HG03064 (cell line): ENCODE data around the gene KDM7A.
A peak's percentile ranks its signal among the peaks of the same experiment; 100 is the strongest.

Experiments used
- ATAC-seq: cut with Tn5 transposase; IDR thresholded peaks from one replicate; pipeline ENCODE4 v1.9.1; 2021; ENCODE audit warnings: low read depth; ENCODE audit not compliant: unreplicated experiment

The KDM7A gene

GRCh38 chr7:140085447-140085846, 91.3 kb downstream of the KDM7A start:
- ATAC-seq = no peak

- ATAC-seq = peak; percentile 96
Observed at GRCh38 chr7:140084972-140085371, 91.8 kb downstream of the KDM7A start.

DNA sequence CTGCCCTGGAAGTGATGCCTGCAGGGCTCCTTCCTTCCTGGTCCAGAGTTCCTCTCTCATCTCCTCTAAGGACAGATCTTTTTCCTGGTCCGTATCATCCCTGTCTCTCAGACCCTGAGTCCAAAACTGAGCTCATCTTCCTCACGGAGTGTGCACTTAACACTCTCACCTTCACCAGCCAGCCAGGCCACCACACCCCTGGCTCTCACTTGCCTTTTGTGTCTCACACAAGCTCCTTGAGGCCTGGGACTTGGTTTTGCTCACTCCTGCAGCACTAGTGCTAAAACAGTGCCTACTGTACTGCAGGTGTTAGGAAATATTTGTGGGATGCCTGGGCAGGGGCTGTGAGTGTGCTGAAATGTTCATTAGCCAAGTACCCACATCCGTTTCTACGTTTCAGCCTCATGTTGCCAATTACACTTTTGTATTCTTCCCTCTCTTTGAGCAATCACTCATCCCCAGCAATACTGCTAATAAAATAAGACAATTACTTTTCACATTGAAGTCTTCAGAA, 92.6 kb downstream of the KDM7A start:
- no peak for ATAC-seq

GRCh38 chr7:140082770-140083169, 94.0 kb downstream of the KDM7A start:
- ATAC-seq = no peak

DNA sequence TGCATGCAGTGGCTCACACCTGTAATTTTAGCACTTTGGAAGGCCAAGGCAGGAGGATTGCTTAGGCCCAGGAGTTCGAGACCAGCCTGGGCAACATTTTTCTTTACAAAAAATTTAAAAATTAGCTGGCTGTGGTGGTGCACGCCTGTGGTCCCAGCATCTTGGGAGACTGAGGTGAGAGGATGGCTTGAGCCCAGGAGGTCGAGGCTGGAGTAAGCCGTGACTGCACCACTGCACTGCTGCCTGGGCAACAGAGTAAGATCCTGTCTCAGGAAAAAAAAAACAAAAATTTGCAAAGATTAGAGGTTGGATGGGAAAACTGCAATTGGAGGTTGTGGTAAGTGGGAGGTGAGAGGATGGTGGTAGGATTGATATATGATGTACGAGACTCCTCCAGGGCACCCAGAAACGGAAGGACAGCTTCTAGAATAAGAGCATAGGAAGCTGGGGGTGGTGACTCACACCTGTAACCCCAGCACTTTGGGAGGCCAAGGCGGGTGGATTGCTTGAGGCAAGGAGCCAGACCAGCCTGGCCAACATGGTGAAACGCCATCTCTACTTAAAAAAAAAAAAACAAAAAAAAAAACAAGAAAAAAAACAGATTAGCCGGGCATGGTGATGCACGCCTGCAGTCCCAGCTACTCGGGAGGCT, 94.9 kb downstream of the KDM7A start:
- ATAC-seq = no peak

DNA sequence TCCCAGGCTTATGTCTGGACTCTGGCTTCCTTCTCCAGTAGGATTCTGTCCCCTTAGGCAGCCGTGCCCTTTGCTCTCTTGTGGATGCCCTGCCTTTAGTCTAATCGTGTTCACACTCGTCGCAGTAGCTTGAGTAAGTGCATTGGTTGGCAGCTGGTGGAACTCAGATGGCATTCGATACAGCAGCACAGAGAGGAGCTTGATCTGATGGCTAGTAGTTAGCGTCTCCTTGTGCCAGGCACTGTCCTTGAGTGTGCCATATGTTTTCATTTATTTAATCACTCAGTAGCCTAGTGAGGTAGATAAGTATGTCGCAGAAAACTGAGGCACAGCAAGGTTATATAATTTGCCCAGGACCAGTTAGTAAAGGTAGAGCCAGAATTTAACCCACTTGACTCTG, 95.9 kb downstream of the KDM7A start:
- no peak for ATAC-seq

DNA sequence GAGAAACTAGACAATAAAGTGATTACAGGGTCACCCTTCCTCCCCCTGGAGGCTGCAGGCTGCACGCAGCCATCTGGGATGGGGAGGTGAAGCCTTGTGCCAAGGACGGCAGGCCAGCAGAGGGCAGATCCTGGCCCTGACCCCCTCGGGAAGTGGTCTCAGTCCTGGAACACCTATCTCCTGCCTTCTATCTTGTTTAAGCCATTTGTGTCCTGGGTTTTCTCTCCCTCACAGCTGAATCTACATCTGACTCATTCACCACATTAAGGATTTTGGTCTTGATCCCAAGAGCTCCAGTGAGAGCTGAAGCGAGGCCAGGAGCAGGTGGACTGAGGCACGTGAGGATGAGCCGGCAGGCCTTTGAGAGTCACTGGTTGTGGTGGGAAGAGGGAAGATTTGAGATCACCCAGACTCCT, 97.7 kb downstream of the KDM7A start:
- ATAC-seq = no peak

GRCh38 chr7:140078392-140078791, 98.4 kb downstream of the KDM7A start:
- ATAC-seq = no peak

- ATAC-seq = no peak
Observed at GRCh38 chr7:140074780-140075179, 102.0 kb downstream of the KDM7A start.

DNA sequence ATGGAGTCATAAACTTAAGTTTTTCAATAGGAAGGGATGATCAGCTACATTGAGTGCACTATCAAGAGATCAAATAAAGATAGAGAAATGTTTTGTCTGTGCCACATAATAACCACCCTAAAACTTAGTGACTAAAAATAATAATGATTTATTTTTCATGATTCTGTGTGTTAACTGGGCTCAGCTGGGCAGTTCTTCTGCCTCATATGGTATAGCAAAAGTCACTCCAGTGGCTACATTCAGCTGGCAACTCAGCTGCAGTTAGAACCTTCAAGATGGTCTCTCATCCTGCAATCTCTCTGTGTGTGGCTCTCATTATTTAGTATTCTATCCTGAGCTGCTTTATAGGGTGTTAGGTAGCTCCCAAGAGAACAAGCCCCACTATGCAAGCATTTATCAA, 106.2 kb downstream of the KDM7A start:
- no peak for ATAC-seq

DNA sequence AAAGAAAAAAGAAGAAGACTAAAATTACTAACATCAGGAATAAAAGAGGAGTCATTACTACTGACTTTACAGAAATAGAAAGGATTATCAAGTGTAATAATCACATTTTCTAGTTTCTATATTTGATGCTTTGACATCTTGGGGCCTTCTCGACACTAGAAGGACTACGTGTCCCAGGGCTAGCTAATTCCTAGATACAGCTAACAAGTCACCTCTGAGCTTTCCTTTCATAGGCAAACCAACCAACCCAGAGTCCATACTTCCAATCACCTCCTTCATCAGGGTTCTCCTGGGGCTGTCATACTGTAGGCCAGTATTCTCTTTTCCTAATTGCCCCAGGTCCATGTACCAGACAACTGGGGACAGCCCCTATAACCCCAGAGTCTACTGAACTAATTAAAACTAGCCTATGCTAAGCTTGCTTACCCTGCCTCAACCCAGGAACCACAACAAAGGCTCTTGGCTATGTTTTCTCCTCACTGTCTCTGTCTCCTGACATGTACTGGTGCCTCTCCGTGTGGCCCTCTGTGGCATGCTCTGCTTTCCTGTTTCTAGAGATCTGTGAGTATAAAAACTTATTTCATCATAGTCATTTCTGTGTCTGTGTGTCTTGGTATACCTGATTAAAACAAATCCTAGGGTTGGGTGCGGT, 107.4 kb downstream of the KDM7A start:
- no peak for ATAC-seq

- no peak for ATAC-seq
Observed at GRCh38 chr7:140068033-140068432, 108.8 kb downstream of the KDM7A start.

DNA sequence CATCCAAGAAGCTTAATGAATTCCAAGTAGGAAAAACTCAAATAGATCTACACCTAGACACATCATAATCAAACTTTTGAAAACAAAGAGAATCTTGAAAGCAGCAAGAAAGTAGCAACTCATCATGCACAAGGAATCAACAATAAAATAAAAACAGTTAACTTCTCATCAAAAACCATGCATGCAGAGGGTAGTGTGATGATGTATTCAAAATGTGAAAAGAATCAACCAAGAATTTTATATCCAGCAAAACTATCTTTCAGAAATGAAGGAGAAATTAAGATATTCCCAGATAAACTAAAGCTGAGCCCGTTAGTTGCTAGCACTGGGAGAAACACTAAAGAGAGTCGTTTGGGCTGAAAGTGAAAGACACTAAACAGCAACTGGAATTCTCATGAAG, 109.7 kb downstream of the KDM7A start:
- no peak for ATAC-seq

GRCh38 chr7:140062528-140063299, 114.1 kb downstream of the KDM7A start, which contains the start of gene PARP12:
Gene PARP12, minus strand, starts transcription at chr7:140062951. Its CDS starts 104 bp downstream, at chr7:140062847.
- peak; percentile 89 for ATAC-seq

DNA sequence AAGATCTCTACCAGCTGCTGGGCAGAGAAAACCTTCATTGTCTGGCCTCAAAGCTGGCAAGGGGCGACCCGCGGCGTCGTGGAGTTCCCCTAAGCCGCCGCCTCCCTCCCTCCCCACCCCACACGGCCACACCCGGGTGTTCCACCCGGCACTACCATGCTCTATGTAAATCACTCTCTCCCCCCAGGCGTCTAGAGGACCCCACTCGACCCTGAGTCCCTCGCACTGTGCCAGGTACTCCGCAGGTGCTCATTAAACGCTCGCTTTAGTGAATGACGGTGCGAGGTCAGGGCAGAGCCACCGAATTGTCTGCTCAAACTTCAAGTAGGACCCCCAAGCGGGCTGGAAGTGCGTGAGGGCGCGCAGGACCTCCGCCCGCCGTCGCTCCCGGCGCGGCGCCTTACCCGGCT, 114.7 kb downstream of the KDM7A start:
- peak; percentile 33 for ATAC-seq

DNA sequence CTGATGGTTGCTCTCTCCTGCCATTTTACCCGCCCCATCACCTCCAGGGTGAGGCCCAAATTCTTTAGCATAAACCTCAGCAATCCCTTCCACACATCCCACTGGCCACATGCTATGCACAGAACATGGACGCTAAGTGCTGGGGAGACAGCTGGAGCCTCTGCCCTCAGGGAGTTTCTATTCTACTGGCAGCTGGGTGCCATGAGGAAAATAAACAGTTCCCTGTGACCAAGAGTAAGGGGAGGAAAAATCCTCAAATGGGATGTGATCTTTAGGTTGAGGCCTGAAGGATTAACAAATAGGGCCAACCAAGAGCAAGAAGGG, 115.2 kb downstream of the KDM7A start:
- ATAC-seq = no peak

- ATAC-seq = no peak
Observed at GRCh38 chr7:140060788-140061606, 115.8 kb downstream of the KDM7A start.

DNA sequence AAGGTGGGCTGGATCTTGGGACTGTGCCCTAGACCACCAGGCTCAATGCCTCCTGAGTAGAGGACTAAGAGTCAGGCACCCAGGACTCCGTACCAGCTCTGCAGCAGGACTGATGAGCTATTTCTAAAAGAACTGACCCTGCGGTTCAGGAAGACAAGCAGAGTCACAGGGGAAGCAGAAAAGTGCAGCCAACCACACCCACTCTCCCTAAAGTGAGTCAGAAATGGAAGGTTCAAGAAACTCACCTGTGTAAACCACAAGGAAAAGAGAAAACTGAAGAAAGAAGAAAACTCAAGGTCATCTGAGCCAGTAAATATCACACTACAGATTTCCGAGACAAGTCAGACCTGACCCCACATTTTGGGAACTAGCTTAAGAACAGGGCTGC, 116.5 kb downstream of the KDM7A start:
- ATAC-seq = no peak

DNA sequence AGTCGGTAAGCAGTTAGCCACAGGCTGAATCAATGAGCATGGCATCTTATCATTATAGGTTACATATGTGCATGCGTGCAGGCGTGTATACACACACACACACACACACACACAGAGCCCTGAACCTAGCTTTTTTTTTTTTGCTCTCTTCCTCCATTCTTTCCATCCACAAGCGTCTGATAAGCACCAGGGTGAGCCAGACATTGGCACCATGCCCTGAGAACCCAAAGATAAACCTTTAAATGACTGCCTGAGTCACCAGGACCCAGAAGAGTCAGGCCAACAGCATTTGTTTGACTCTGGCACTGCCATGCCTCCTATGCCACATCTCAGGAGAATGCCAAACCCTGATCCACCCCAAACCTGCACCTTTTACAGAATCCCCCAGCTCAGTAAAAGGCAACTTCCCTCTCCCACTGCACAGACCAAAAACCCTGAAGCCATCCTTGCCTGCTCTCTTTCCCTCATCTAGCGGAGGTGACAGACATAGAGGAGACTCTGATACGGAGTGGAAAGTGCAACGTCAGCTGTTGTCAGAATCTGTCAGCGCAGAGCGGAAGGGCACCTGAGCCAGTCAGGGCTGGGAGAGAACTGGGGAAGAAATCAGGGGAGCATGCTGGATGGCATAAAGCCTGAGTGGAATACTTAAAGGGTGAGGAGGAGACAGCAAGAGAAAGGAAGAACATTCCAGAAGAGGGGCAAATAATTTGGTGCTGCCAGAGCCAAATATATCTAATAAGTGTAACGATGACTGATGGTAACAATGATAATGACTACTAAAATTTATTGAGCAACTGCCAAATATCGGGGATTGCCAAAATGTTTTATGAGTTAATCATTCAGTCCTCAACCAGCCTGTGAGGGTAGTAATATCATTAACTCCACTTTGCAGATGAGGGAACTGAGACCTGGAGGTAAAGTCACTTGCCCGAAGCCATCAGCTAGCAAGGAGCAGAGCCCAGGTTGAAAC, 117.2 kb downstream of the KDM7A start:
- ATAC-seq = no peak

GRCh38 chr7:140058517-140058916, 118.3 kb downstream of the KDM7A start:
- ATAC-seq = no peak
